ENCODE data around the gene CR1L. TPM values are rescaled to one million over a fixed set of nuclear protein-coding genes. Genes with fewer than 3 reads are reported as not detected.

CR1L gene
- total and polyA plus RNA-seq, 9 of the 15 experiments (the other 6 are each of a cell fraction or from before 2014, with no cell fraction given): 10.1 to 74.8 (median 34.3) TPM

GRCh38 chr1:207698822-207699483, 54.0 kb downstream of the CR1L start:
- no TSS peak for BruUV-seq (replicated peaks)
- no peak overlapping the region for H3K4me3 ChIP-seq
- H3K36me3 ChIP-seq (ENCODE audit: control insufficient read depth, insufficient read depth, low read length): peaks cover 16% of the 10 kb centered on the region; the same call in 2 of the 3 replicates
- ChIA-PET POLR2A (interaction anchor here (0.6 to 1.7 kb wide), 7 partner anchors 10 to 320 kb away, joined by 3 to 6 read pairs (median 4); no protein-coding TSS in a partner anchor), CTCF (ENCODE audit: low intra/inter-chr PET ratio) (interaction anchor here (0.9 to 3.3 kb wide), 4 partner anchors 120 to 614 kb away, joined by 3 to 22 read pairs (median 4); no protein-coding TSS in a partner anchor)
- no peaks in the 10 kb centered on the region for H3K9me1 ChIP-seq (ENCODE audit: control insufficient read depth, insufficient read depth, low read length)
- H3K4me2 ChIP-seq (ENCODE audit: insufficient read depth, low read length): no peak overlapping the region
- no peaks in the 10 kb centered on the region for H3K79me2 ChIP-seq (ENCODE audit: control insufficient read depth, insufficient read depth, low read length)
- H3K27me3 ChIP-seq (ENCODE audit: control insufficient read depth in 2 of 2, insufficient read depth in 2 of 2, low read length in 2 of 2): no peaks in the 10 kb centered on the region
- H2AFZ ChIP-seq (ENCODE audit: low read depth, low read length): no peak overlapping the region
- DNase-seq (ENCODE audit: extremely low read depth in 1 of 4, low spot score in 3 of 4): peak; percentile 30 to 87 (median 37)
- peak; percentile 94 for FAIRE-seq
- H3K27ac ChIP-seq (ENCODE audit: extremely low read depth, low read depth, low read length): no peak overlapping the region
- H3K9ac ChIP-seq (ENCODE audit: insufficient read depth in 1 of 2, low read depth in 2 of 2, low read length in 2 of 2): no peak overlapping the region
- intact Hi-C loops (cut with micrococcal nuclease) (loop anchor here (1.0 to 5.0 kb wide), 4 partner anchors 120 to 377 kb away; partner anchors contain the start of gene CD55), in situ Hi-C loops (cut with MboI) (no loop called here)
- 41% methylated on average over 4 of the region's 4 CpGs for WGBS (ENCODE audit: insufficient coverage, low coverage, missing lambda C conversion rate)
- H4K20me1 ChIP-seq (replicated peaks; ENCODE audit: control insufficient read depth, insufficient read depth, low read length): no peaks in the 10 kb centered on the region
- ATAC-seq: peak; percentile 92
- H3K9me3 ChIP-seq (replicated peaks; ENCODE audit: control insufficient read depth, insufficient read depth, low read depth, low read length): no peaks in the 10 kb centered on the region
- H3K4me1 ChIP-seq (replicated peaks in 1 of 2; ENCODE audit: control insufficient read depth in 2 of 2, insufficient read depth in 2 of 2, low read length in 2 of 2): no peaks in the 10 kb centered on the region
- peak; percentile 72; the same call in 1 of the 2 replicates for TF ChIP-seq STAG1 (CRISPR knock-in tag; IDR thresholded peaks at IDR 0.05; ENCODE audit: borderline replicate concordance)
- no peak for TF ChIP-seq NR2C2 (CRISPR knock-in tag; IDR thresholded peaks at IDR 0.05)
- TF ChIP-seq NR2C2 (tag; IDR thresholded peaks at IDR 0.05): peak; percentile 69
- TF ChIP-seq, protein P1, sequence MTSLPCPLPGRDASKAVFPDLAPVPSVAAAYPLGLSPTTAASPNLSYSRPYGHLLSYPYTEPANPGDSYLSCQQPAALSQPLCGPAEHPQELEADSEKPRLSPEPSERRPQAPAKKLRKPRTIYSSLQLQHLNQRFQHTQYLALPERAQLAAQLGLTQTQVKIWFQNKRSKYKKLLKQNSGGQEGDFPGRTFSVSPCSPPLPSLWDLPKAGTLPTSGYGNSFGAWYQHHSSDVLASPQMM (CRISPR knock-in tag; IDR thresholded peaks at IDR 0.05): no peak
- TF ChIP-seq, protein P2, sequence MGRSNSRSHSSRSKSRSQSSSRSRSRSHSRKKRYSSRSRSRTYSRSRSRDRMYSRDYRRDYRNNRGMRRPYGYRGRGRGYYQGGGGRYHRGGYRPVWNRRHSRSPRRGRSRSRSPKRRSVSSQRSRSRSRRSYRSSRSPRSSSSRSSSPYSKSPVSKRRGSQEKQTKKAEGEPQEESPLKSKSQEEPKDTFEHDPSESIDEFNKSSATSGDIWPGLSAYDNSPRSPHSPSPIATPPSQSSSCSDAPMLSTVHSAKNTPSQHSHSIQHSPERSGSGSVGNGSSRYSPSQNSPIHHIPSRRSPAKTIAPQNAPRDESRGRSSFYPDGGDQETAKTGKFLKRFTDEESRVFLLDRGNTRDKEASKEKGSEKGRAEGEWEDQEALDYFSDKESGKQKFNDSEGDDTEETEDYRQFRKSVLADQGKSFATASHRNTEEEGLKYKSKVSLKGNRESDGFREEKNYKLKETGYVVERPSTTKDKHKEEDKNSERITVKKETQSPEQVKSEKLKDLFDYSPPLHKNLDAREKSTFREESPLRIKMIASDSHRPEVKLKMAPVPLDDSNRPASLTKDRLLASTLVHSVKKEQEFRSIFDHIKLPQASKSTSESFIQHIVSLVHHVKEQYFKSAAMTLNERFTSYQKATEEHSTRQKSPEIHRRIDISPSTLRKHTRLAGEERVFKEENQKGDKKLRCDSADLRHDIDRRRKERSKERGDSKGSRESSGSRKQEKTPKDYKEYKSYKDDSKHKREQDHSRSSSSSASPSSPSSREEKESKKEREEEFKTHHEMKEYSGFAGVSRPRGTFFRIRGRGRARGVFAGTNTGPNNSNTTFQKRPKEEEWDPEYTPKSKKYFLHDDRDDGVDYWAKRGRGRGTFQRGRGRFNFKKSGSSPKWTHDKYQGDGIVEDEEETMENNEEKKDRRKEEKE (IDR thresholded peaks at IDR 0.05; ENCODE audit: borderline replicate concordance in 1 of 2, control insufficient read depth in 1 of 2, low read depth in 2 of 2, low read length in 1 of 2): 0 out of 4 replicates have a peak, but pooled peaks of 1 of the 2 experiments have one; percentile 10
- TF ChIP-seq, protein P3, sequence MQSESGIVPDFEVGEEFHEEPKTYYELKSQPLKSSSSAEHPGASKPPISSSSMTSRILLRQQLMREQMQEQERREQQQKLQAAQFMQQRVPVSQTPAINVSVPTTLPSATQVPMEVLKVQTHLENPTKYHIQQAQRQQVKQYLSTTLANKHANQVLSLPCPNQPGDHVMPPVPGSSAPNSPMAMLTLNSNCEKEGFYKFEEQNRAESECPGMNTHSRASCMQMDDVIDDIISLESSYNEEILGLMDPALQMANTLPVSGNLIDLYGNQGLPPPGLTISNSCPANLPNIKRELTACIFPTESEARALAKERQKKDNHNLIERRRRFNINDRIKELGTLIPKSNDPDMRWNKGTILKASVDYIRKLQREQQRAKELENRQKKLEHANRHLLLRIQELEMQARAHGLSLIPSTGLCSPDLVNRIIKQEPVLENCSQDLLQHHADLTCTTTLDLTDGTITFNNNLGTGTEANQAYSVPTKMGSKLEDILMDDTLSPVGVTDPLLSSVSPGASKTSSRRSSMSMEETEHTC (IDR thresholded peaks at IDR 0.05): no peak
- TF ChIP-seq ZNF239 (CRISPR knock-in tag; IDR thresholded peaks at IDR 0.05): peak; percentile 34; the same call in 1 of the 2 replicates

Data from K562 (cell line).